HG03575 (cell line): ENCODE measurements around the gene TP53I3.
"Not testable (repeated sequence)": the region's sequence is repeated elsewhere in the genome, so short reads cannot be mapped to it uniquely, and the experiment has no call there.

Experiments used
- ATAC-seq: cut with Tn5 transposase; IDR thresholded peaks from one replicate; pipeline ENCODE4 v1.9.1; 2021; ENCODE audit not compliant: unreplicated experiment, insufficient number of reproducible peaks, low FRiP score; ENCODE audit errors: extremely low read depth

The TP53I3 gene

DNA sequence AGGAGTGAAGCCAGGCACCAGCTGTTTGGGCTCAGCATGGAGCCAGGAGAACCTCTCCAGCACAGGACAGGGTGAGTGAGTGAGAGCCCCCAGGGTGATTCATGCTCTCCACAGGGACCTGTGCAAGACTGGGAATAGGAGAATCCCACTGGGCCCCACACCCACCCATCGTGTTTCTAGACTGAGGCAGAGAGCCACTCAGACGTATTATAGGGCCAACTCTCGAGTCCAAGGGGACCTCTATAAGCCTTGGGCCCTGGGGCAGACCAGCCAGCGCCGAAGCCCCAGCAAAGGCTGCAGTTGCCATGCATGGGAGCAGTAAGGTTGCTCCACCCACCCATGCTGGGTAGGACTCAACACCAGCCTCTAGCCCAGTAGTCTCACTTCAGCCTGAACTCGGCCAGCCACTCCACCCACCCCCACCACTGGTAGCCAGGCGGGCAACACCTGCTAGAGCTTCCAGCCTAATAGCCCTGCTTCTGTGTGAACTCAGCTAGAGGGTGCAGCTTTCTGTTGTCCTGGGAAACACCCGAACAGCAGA lies 19.5 kb upstream of the TP53I3 start:
- ATAC-seq: no peak

GRCh38 chr2:24102677-24103076 lies 18.0 kb upstream of the TP53I3 start:
- no peak for ATAC-seq

DNA sequence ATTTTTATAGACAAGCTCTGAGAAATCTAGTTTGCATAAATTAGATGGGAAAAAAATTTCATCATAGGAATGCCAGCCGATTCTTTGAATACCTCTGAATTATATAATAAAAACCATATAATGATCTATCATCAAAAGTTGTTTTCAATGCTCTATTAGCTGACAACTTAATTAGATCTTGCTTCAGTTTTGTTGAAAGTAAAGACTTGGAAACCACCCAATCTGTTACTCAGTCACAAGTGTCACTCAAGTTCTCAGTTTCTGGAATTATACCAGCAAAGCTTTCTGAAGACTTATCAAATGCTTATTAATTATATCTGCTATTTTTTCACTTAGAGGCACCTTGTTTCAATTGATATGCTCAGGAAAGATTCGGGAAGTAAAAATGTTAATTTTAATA lies 17.4 kb upstream of the TP53I3 start:
- ATAC-seq: no peak

- not testable (repeated sequence) for ATAC-seq
Measured at GRCh38 chr2:24100732-24101131, 16.1 kb upstream of the TP53I3 start.

DNA sequence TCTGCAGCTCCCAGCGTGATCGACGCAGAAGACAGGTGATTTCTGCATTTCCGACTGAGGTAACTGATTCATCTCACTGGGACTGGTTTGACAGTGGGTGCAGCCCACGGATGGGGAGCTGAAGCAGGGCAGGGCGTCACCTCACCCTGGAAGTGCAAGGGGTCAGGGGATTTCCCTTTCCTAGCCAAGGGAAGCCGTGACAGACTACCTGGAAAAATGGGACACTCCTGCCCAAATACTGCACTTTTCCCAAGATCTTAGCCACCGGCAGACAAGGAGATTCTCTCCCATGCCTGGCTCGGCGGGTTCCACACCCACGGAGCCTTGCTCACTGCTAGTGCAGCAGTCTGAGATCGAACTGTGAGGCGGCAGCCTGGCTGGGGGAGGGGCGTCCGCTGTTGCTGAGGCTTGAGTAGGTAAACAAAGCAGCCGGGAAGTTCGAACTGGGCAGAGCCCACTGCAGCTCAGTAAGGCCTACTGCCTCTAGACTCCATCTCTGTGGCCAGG lies 10.6 kb upstream of the TP53I3 start:
- ATAC-seq: not testable (repeated sequence)

DNA sequence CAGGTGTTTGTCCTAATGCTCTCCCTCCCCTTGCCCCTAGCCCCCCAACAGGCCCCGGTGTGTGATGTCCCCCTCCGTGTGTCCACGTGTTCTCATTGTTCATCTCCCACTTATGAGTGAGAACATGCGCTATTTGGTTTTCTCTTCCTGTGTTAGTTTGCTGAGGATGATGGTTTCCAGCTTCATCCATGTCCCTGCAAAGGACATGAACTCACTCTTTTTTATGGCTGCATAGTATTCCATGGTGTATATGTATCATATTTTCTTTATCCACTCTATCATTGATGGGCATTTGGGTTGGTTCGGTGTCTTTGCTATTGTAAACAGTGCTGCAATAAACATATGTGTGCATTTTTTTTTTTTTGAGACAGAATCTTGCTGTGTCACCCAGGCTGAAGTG lies 8.6 kb upstream of the TP53I3 start:
- ATAC-seq: not testable (repeated sequence)

DNA sequence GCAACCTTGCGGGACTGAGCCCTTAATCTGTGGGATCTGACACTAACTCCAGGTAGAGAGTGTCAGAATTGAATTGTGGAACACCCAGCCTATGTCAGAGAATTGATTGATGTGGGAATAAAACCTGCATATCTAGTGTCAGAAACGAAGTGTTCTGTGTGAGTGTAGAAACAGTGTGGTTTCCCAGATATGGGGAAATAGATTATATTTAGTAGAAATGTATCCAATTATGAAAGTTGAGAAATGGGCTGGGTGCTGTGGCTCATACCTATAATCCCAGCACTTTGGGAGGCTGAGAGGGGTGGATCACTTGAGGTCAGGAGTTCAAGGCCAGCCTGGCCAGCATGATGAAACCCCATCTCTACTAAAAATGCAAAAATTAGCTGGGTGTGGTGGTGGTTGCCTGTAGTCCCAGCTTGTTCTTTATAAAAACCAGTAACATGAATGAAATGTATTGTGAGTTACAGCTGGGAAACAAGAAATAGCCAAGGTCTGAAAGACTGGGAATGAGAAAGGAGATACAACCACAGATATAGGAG lies 4.3 kb upstream of the TP53I3 start:
- ATAC-seq: no peak

DNA sequence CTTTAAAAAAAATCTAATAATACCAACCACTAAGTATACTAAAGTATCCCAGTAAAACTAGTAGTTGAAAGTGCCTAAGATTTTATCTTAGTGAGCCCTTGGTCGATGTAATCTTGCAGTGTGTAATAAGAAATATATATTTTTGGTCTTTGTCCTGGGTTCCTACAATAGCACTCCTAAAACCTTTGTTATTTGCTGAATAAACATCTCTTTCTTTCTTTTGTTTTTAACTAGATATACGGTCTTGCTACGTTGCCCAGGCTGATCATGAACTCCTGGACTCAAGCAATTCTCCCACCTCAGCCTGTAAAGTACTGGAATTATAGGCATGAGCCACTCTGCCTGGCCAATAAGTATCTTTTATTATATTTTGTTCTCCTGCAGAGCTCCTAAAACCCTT lies 2.4 kb upstream of the TP53I3 start:
- ATAC-seq: no peak

DNA sequence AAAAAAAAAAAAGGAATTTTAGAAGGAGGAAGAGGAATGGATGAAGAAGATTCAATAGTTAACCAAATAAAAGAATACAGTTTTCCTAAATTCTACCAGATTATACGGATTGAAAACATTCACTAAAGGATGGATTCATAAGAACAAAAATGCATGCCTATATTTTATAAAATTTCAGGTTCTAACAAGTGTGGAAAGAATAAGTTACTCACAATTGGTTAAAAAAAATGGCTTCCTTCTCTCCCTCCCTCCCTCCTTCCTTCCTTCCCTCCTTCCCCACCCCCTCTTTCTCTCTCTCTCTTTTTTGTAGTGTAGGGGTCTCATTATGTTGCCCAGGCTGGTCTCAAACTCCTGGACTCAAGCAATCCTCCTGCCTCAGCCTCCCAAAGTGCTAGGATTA lies 1.6 kb upstream of the TP53I3 start:
- no peak for ATAC-seq

- ATAC-seq: no peak
Measured at GRCh38 chr2:24085200-24085489, 511 bp upstream of the TP53I3 start.

DNA sequence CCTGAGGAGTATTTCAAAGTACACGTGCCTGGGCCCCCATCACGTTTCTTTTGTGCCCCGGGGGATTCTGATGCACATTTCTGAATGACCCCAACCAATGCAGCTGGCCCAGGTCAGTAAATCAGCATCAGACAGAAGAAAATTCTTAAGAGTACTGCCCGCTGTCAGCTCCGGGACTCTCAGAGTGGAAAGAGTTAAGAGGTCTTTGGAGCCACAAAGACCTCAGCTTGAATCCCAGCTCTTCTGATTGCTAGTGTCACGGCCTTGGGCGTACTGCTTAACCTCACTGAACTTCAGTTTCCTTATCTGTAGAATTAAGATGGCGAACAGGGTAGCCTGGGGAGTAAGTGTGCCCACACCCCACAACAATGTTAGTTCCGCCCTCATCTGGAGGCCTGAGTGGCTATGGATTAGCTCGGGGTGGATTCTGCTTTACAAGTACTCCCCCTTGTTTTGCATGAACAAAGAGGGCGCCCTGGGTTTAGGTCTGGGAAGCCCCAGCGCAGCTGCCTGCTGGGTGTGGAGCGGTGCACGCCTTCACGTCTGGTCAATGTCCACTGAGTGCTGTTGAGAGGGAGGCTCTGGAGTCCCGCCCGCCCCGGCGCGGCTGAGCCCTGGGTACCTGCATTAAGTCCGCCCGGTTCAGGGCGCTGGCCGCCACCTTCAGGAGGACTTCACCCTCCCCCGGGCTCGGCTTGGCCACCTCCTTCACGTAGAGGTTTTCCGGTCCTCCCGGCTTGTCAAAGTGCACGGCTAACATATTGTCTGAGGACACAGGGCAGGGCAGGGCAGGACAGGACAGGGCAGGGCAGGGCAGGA lies 858 bp downstream of the TP53I3 start:
- ATAC-seq: peak; percentile 77

- ATAC-seq: no peak
Measured at GRCh38 chr2:24082787-24083566, 1.7 kb downstream of the TP53I3 start.

GRCh38 chr2:24080701-24081100 lies 3.9 kb downstream of the TP53I3 start:
- ATAC-seq: no peak

GRCh38 chr2:24077879-24078278 lies 6.8 kb downstream of the TP53I3 start:
- ATAC-seq: no peak

GRCh38 chr2:24077535-24077877 lies 7.1 kb downstream of the TP53I3 start:
- ATAC-seq: no peak

DNA sequence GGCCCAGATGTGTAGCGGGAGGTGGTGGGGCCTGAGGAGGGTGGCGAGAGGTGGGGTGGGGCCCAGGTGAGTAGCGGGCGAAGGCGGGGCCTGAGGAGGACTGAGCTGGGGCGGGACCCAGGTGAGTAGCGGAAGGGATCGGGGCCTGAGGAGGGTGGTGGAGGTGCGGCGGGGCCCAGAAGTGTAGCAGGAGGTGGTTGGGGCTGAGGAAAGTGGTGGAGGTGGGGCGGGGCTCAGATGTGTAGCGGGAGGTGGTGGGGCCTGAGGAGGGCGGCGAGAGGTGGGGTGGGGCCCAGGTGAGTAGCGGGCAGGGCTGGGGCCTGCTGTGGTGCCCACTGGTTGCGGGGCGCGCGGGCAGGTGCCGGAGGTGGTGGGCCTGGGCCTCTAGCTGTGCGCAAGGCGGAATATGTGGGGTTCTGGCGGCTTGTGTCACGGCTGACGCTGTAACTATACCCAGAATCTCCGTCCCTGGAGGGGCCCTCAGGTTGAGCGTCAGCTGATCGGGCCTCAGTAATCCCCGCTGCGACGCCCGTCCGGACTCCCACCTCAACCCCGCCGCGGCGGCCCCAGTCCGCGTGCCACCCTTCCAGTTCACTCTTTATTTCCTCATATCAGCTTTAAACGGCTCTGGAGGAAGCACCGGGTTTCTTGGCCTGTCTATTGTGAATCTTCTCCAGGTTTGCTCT lies 7.6 kb downstream of the TP53I3 start:
- no peak for ATAC-seq

GRCh38 chr2:24075915-24076848 lies 8.5 kb downstream of the TP53I3 start, which contains the start of gene SF3B6:
TSS of gene SF3B6 (minus strand) at chr2:24076326. CDS start at chr2:24076229, 97 bp downstream.
- peak; percentile 80 for ATAC-seq

- no peak for ATAC-seq
Measured at GRCh38 chr2:24075259-24075658, 9.4 kb downstream of the TP53I3 start.
